MM.1S (cell line): ENCODE data around the gene WDR37.

Experiments used
- EZH2phosphoT487 ChIP-seq: fragments of 300-600 bp; sonication (generic); IDR thresholded peaks from 2 replicates; pipeline ENCODE4 v1.6.1; 2018; ENCODE audit warnings: antibody characterized with exemption, low read length
- TF ChIP-seq, protein P1 (sequence below): fragments of 300-600 bp; sonication (generic); IDR thresholded peaks from 2 replicates; pipeline ENCODE4 v1.5.1; 2016; ENCODE audit warnings: antibody characterized with exemption, low read length, mixed read lengths

- TF ChIP-seq, protein P1, sequence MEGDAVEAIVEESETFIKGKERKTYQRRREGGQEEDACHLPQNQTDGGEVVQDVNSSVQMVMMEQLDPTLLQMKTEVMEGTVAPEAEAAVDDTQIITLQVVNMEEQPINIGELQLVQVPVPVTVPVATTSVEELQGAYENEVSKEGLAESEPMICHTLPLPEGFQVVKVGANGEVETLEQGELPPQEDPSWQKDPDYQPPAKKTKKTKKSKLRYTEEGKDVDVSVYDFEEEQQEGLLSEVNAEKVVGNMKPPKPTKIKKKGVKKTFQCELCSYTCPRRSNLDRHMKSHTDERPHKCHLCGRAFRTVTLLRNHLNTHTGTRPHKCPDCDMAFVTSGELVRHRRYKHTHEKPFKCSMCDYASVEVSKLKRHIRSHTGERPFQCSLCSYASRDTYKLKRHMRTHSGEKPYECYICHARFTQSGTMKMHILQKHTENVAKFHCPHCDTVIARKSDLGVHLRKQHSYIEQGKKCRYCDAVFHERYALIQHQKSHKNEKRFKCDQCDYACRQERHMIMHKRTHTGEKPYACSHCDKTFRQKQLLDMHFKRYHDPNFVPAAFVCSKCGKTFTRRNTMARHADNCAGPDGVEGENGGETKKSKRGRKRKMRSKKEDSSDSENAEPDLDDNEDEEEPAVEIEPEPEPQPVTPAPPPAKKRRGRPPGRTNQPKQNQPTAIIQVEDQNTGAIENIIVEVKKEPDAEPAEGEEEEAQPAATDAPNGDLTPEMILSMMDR = no peak
- TF ChIP-seq EZH2phosphoT487 = no peak
Observed at GRCh38 chr10:1153251-1153763, 97.1 kb downstream of the WDR37 start.
